Osteocyte (in vitro differentiated cells): ENCODE measurements around the gene RAPGEF4. TPM values are rescaled to one million over a fixed set of nuclear protein-coding genes. Genes with fewer than 3 reads are reported as not detected.
A peak's percentile ranks its signal among the peaks of the same experiment; 100 is the strongest.
"Not testable (repeated sequence)": the region's sequence is repeated elsewhere in the genome, so short reads cannot be mapped to it uniquely, and the experiment has no call there.

Source experiments
- DNase-seq: peaks from one replicate; pipeline ENCODE4 v3.0.0; 2021; ENCODE audit warnings: mixed read lengths; ENCODE audit not compliant: unreplicated experiment; ENCODE audit errors: extremely low spot score
- H3K27ac Mint-ChIP-seq: one replicate; pipeline ENCODE4 v1.8.0; 2021; ENCODE audit warnings: mild to moderate bottlenecking, mixed read lengths; ENCODE audit not compliant: unreplicated experiment
- H3K27me3 Mint-ChIP-seq: one replicate; pipeline ENCODE4 v1.8.0; 2021; ENCODE audit warnings: mixed read lengths; ENCODE audit not compliant: unreplicated experiment
- H3K36me3 Mint-ChIP-seq: one replicate; pipeline ENCODE4 v1.8.0; 2021; ENCODE audit warnings: mixed read lengths; ENCODE audit not compliant: unreplicated experiment
- H3K4me1 Mint-ChIP-seq: one replicate; pipeline ENCODE4 v1.8.0; 2021; ENCODE audit warnings: mixed read lengths; ENCODE audit not compliant: unreplicated experiment
- H3K4me3 Mint-ChIP-seq: one replicate; pipeline ENCODE4 v1.8.0; 2021; ENCODE audit warnings: mild to moderate bottlenecking, moderate library complexity, mixed read lengths; ENCODE audit not compliant: unreplicated experiment
- H3K9me3 Mint-ChIP-seq: one replicate; pipeline ENCODE4 v1.8.0; 2021; ENCODE audit warnings: mixed read lengths; ENCODE audit not compliant: unreplicated experiment
- total RNA-seq: library from RNA; stranded (reverse); gene quantifications from 2 replicates; pipeline ENCODE4 v1.2.1, GENCODE V29; 2021
- TF ChIP-seq, protein P1 (sequence below): fragments of 200-600 bp; sonication (generic); IDR thresholded peaks from 2 replicates; pipeline ENCODE4 v1.5.0; 2021; ENCODE audit warnings: antibody characterized with exemption, mild to moderate bottlenecking, moderate library complexity

The RAPGEF4 gene
- total RNA-seq, 1 donor from 2014 or later: 0.91 TPM

DNA sequence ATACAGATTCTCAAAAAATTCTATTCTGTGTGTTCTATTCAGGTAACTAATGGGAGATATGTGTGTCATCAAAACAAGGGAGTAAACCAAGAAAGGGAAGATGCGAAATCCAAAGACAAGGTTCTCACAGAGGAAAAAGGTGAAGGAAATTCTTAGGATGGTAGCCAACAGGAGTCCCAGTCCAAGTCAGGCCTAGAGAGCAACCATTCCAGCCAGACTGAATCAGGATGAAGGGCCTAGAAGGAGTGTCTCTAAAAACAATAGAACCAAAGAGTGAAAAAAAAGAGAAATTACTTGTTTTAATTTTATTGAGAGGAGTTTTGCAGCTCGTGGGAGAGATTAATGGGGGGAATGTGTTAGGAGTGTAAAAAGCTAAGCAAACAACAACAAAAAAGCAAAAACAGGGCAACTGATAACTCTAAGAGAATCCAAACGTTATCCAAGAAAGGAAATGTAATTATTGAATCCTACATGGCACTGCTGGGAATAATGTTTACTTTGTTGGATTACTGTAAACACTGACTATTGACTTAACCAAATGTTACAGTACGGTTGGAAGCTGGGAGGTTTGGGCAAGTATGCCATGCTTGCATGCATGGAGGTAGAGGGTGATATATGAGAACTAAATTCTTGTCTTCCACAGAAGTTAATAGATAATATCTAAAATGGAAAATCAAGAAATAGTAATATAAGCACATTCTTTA lies 352.3 kb downstream of the RAPGEF4 start:
- no peak for DNase-seq
- TF ChIP-seq, protein P1, sequence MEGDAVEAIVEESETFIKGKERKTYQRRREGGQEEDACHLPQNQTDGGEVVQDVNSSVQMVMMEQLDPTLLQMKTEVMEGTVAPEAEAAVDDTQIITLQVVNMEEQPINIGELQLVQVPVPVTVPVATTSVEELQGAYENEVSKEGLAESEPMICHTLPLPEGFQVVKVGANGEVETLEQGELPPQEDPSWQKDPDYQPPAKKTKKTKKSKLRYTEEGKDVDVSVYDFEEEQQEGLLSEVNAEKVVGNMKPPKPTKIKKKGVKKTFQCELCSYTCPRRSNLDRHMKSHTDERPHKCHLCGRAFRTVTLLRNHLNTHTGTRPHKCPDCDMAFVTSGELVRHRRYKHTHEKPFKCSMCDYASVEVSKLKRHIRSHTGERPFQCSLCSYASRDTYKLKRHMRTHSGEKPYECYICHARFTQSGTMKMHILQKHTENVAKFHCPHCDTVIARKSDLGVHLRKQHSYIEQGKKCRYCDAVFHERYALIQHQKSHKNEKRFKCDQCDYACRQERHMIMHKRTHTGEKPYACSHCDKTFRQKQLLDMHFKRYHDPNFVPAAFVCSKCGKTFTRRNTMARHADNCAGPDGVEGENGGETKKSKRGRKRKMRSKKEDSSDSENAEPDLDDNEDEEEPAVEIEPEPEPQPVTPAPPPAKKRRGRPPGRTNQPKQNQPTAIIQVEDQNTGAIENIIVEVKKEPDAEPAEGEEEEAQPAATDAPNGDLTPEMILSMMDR: no peak
- Mint-ChIP-seq H3K4me3 (no peak overlapping the region), H3K4me1 (peaks cover 41% of the 10 kb centered on the region), H3K27me3 (no peaks in the 10 kb centered on the region), H3K27ac (peak overlapping the region; percentile 60), H3K36me3 (peaks cover 11% of the 10 kb centered on the region), H3K9me3 (peaks cover 7% of the 10 kb centered on the region)

DNA sequence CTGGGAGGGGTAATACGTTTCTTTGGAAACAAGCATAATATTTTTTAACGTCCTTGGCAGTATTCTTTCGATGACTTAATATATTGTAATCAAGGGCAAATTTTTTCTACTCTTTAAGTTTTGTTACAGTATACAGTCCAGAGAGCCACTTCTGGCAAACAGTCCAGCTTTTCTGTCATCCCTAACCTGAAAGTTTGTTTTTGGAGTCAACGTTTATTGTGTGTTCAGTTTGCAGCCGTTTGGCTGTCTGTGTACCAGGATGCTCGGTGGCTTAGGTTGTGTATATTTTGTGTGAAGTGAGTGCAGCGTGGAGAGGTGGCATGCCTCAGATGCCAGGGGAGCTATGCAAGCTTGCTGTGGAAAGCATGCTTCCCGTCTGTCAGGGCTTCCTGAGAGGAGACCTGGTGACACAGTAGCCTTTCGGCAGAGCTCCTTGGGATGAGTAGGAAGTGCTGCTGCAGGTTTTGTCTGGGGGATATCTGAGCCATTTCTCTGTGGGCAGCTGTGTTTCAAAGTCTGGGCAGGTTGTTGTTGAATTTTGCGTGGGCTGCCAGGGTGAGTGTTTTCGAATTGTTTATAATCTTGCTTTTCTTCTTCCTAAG lies 354.7 kb downstream of the RAPGEF4 start:
- peaks cover 7% of the 10 kb centered on the region for H3K9me3 Mint-ChIP-seq
- H3K4me3 Mint-ChIP-seq: no peak overlapping the region
- no peaks in the 10 kb centered on the region for H3K27me3 Mint-ChIP-seq
- peaks cover 38% of the 10 kb centered on the region for H3K4me1 Mint-ChIP-seq
- H3K27ac Mint-ChIP-seq: peak overlapping the region; percentile 65
- TF ChIP-seq, protein P1: no peak
- peaks cover 13% of the 10 kb centered on the region for H3K36me3 Mint-ChIP-seq
- DNase-seq: no peak

DNA sequence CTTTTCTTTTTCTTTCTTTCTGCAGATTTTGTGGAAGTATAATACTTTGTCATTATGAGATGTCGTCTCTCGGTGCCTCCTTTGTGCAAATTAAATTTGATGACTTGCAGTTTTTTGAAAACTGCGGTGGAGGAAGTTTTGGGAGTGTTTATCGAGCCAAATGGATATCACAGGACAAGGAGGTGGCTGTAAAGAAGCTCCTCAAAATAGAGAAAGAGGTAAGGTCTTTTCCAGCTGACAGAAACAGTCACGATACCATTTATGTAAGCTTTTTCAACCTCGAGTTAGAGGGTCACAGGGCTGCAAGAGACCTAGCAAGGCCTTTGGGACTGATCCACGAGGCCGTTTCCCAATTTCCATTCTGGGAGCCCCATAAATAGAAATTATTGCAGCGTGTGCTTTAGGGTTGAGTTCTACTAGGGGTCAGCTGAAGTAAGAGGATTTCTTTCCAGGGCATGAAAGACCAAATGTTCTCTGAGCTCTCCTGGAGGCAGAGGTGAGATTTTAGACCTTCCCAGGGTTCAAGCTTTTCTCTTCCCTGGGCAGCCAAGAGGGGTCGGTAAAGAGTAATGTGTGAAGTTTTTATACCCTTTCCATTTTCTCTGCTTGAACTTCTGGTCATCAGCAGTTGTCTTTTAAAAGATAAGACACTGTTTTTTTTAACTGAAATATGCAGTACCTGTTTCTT lies 355.5 kb downstream of the RAPGEF4 start:
- Mint-ChIP-seq H3K4me3 (no peak overlapping the region), H3K9me3 (peaks cover 7% of the 10 kb centered on the region), H3K27me3 (no peaks in the 10 kb centered on the region), H3K36me3 (peaks cover 13% of the 10 kb centered on the region), H3K27ac (peak overlapping the region; percentile 65), H3K4me1 (peaks cover 37% of the 10 kb centered on the region)
- no peak for DNase-seq
- TF ChIP-seq, protein P1: no peak

DNA sequence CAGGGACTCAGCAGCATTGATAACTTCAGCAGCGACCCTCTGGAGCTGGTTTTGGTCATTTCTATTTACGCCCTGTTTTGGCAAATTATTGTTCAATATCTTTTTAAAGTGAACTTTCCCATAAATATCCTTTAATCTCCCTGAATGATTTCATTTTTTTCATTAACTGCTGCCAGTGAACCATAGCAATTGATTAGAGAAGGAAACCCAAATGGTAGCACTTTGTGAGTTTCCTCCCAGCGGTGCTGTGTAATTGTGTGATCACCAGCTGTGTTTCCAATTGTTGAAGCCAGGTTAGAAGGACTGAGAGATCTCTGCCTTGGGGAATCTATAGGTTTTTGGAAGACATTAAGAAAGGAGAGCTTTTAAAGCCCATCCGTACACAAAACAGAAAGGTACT lies 356.3 kb downstream of the RAPGEF4 start:
- TF ChIP-seq, protein P1: no peak
- peaks cover 18% of the 10 kb centered on the region for H3K36me3 Mint-ChIP-seq
- no peaks in the 10 kb centered on the region for H3K27me3 Mint-ChIP-seq
- H3K9me3 Mint-ChIP-seq: peaks cover 7% of the 10 kb centered on the region
- peak overlapping the region; percentile 28 for H3K27ac Mint-ChIP-seq
- DNase-seq: no peak
- no peak overlapping the region for H3K4me3 Mint-ChIP-seq
- H3K4me1 Mint-ChIP-seq: peaks cover 32% of the 10 kb centered on the region

DNA sequence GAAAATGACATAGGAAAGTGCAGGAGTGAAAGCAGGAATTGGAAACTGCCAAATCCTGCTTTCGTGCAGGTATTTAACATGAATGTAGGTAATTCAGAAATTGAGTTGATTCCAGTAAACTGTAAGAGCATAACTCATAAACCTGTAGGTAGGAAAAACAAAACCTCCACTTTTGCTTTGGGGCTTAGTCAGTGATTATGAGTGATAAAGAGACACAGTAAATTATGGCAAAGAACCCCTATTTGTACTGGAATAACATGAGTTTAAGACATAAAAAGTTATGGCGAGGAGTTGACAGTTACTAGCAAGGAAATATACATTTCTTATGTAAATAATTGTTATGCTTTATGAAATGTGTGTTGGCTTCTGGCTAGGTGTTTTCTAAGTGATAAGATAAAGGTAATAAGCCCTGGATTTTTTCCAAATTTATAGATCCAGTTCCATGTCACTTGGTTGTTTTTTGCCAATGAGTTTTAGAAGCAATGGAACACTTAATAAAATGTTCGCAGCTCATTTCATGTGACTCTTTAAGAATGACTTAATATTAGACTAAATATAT lies 357.3 kb downstream of the RAPGEF4 start:
- Mint-ChIP-seq H3K27me3 (no peaks in the 10 kb centered on the region), H3K36me3 (peaks cover 18% of the 10 kb centered on the region), H3K27ac (peak overlapping the region; percentile 20), H3K9me3 (peaks cover 3% of the 10 kb centered on the region), H3K4me1 (peaks cover 22% of the 10 kb centered on the region), H3K4me3 (no peak overlapping the region)
- TF ChIP-seq, protein P1: no peak
- DNase-seq: no peak

DNA sequence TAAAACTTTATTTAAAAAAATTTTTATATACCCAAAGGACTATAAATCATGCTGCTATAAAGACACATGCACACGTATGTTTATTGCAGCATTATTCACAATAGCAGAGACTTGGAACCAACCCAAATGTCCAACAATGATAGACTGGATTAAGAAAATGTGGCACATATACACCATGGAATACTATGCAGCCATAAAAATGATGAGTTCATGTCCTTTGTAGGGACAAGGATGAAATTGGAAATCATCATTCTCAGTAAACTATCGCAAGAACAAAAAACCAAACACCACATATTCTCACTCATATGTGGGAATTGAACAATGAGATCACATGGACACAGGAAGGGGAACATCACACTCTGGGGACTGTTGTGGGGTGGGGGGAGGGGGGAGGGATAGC lies 358.0 kb downstream of the RAPGEF4 start:
- H3K27me3 Mint-ChIP-seq, DNase-seq, H3K27ac Mint-ChIP-seq, H3K9me3 Mint-ChIP-seq, H3K4me3 Mint-ChIP-seq: not testable (repeated sequence)
- Mint-ChIP-seq H3K4me1 (peaks cover 17% of the 10 kb centered on the region), H3K36me3 (peaks cover 16% of the 10 kb centered on the region)
